ENCODE measurements around the gene LDLRAP1. TPM values are rescaled to one million over a fixed set of nuclear protein-coding genes. Genes with fewer than 3 reads are reported as not detected.
A peak's percentile ranks its signal among the peaks of the same experiment; 100 is the strongest.

The LDLRAP1 gene
- total RNA-seq, 1 experiment from 2014 or later = 16.3 TPM

- no peak overlapping the region for H3K27ac Mint-ChIP-seq
- peak overlapping the region; percentile 35; the same call in 1 of the 2 replicates for H3K4me3 Mint-ChIP-seq
- peaks cover 43% of the 10 kb centered on the region for H3K27me3 Mint-ChIP-seq (ENCODE audit: low read depth)
- no peaks in the 10 kb centered on the region for H3K9me3 Mint-ChIP-seq
- ChIA-PET CTCF (interaction anchor here (1.0 to 4.5 kb wide), 6 partner anchors 9 to 193 kb away, joined by 3 to 43 read pairs (median 20); partner anchors contain the start of gene SELENON), POLR2A (interaction anchor here (0.6 kb wide), 1 partner anchor 203 kb away, joined by 3 read pairs; the partner anchor contains the start of gene MTFR1L)
- no peaks in the 10 kb centered on the region for H3K36me3 Mint-ChIP-seq
- H3K4me1 Mint-ChIP-seq = peaks cover 28% of the 10 kb centered on the region
- DNase-seq (ENCODE audit: low spot score) = peak; percentile 29
- ATAC-seq = no peak
- no peak for TF ChIP-seq SMAD4 (CRISPR knock-in tag; IDR thresholded peaks at IDR 0.05)
- TF ChIP-seq ARID4B (CRISPR knock-in tag; IDR thresholded peaks at IDR 0.05; ENCODE audit: borderline replicate concordance) = 0 out of 2 replicates have a peak, but pooled peaks have one; percentile 30
These were observed 73.7 kb downstream of the LDLRAP1 start for GRCh38 chr1:25616987-25617624.

GRCh38 chr1:25617625-25618432, 74.4 kb downstream of the LDLRAP1 start:
- H3K4me3 Mint-ChIP-seq = peak overlapping the region; percentile 76
- peaks cover 42% of the 10 kb centered on the region for H3K27me3 Mint-ChIP-seq (ENCODE audit: low read depth)
- ChIA-PET POLR2A (interaction anchor here (0.6 kb wide), 1 partner anchor 202 kb away, joined by 3 read pairs; the partner anchor contains the start of gene MTFR1L), CTCF (interaction anchor here (0.7 to 4.5 kb wide), 25 partner anchors 10 to 274 kb away, joined by 3 to 43 read pairs (median 5); partner anchors contain the start of gene SELENON)
- TF ChIP-seq GABPB1 (CRISPR knock-in tag; IDR thresholded peaks at IDR 0.05) (no peak), ZNF396 (CRISPR knock-in tag; IDR thresholded peaks at IDR 0.05; ENCODE audit: borderline replicate concordance) (no peak), MAX (CRISPR knock-in tag; IDR thresholded peaks at IDR 0.05) (peak; percentile 57; the same call in 1 of the 2 replicates), KAT7 (CRISPR knock-in tag; IDR thresholded peaks at IDR 0.05; ENCODE audit: borderline replicate concordance) (0 out of 2 replicates have a peak, but pooled peaks have one; percentile 25), USF1 (CRISPR knock-in tag; IDR thresholded peaks at IDR 0.05) (peak; percentile 26; the same call in 1 of the 2 replicates), E2F5 (CRISPR knock-in tag; IDR thresholded peaks at IDR 0.05) (0 out of 2 replicates have a peak, but pooled peaks have one; percentile 28)
- ATAC-seq (no peak), DNase-seq (ENCODE audit: low spot score) (peak; percentile 56)
- no peaks in the 10 kb centered on the region for H3K9me3 Mint-ChIP-seq
- H3K27ac Mint-ChIP-seq = no peak overlapping the region
- peaks cover 28% of the 10 kb centered on the region for H3K4me1 Mint-ChIP-seq
- H3K36me3 Mint-ChIP-seq = no peaks in the 10 kb centered on the region

- Mint-ChIP-seq H3K4me1 (peaks cover 28% of the 10 kb centered on the region), H3K36me3 (no peaks in the 10 kb centered on the region), H3K4me3 (peak overlapping the region; percentile 76), H3K27ac (no peak overlapping the region), H3K9me3 (no peaks in the 10 kb centered on the region), H3K27me3 (ENCODE audit: low read depth) (peaks cover 40% of the 10 kb centered on the region)
- DNase-seq (ENCODE audit: low spot score) = no peak
- ChIA-PET POLR2A (no interaction called here), CTCF (interaction anchor here (0.6 to 4.5 kb wide), 36 partner anchors 10 to 274 kb away, joined by 3 to 43 read pairs (median 4); partner anchors contain the start of genes LDLRAP1, MTFR1L and SELENON)
- no peak for TF ChIP-seq ATF2 (CRISPR knock-in tag; IDR thresholded peaks at IDR 0.05; ENCODE audit: borderline replicate concordance, low read depth)
- 0 out of 2 replicates have a peak, but pooled peaks have one; percentile 37 for TF ChIP-seq SP1 (CRISPR knock-in tag; conservative IDR thresholded peaks at IDR 0.05)
- 0 out of 2 replicates have a peak, but pooled peaks have one; percentile 20 for TF ChIP-seq NFE2L1 (CRISPR knock-in tag; IDR thresholded peaks at IDR 0.05)
- TF ChIP-seq ZNF219 (CRISPR knock-in tag; IDR thresholded peaks at IDR 0.05; ENCODE audit: borderline replicate concordance) = no peak
- no peak for ATAC-seq
These were observed 75.0 kb downstream of the LDLRAP1 start for GRCh38 chr1:25618433-25618808.

All from WTC11 (cell line).